IPS DF 19.7 (cell line): ENCODE data around the gene ZNG1A.
"Not testable (repeated sequence)": the region's sequence is repeated elsewhere in the genome, so short reads cannot be mapped to it uniquely, and the experiment has no call there.

Source experiments
- DNase-seq: peaks from one replicate; pipeline ENCODE4 v3.0.0-alpha.2; 2013; ENCODE audit warnings: low read depth, low spot score

The ZNG1A gene

GRCh38 chr9:178140-178825 is 573 bp downstream of the ZNG1A start:
- not testable (repeated sequence) for DNase-seq

DNA sequence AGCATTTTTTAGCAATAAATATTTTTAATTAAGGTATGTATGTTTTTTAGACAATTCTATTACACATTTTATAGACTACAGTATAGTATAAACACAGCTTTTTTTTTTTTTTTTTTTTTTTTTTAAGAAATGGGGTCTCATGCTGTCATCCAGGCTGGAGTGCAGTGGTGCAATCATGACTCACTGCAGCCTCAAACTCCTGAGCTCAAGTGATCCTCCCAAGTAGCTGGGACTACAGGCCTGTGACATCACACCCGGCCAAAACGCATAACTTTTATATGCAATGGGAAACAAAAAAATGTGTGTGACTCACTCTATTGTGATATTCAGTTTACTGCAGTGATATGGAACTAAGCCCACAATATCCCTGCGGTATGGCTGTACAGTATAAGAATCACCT is 9.1 kb downstream of the ZNG1A start:
- not testable (repeated sequence) for DNase-seq

DNA sequence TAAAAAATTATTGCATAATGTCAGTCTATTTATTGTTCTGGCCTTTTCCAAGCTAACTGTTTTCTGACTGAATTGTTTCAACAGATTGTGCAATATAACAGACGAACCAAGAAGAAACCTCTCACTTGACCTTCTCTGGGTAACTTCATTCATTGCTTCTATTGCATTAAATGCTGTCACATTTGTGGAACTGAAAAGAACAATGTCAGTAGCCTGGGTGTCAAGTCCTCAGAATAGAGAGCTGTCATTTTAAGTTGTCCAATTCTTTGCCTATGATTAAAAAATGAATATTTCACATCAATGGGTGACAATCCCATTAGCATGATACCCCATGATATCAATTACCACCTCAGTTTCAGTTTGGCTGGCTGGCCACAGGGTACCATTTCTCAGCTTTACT is 19.0 kb downstream of the ZNG1A start:
- not testable (repeated sequence) for DNase-seq

DNA sequence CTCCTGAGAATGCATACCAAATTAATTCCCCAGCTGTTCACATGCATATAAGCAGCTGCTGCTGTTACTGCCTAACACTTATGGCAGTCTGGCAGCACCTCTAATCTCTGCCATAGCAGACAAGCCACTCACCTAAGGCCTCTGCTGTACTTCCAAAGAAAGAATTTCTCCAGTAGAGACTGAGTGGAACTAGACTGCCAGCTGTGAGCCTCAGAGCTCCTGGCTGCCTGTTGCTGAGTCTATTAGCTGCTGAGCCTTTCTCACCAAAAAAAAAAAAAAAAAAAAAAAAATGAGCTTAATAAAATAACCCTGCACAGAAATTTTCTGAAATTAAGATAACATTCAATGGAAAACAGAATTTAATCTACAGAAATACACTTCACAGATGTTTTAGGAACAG is 27.7 kb downstream of the ZNG1A start:
- not testable (repeated sequence) for DNase-seq

DNA sequence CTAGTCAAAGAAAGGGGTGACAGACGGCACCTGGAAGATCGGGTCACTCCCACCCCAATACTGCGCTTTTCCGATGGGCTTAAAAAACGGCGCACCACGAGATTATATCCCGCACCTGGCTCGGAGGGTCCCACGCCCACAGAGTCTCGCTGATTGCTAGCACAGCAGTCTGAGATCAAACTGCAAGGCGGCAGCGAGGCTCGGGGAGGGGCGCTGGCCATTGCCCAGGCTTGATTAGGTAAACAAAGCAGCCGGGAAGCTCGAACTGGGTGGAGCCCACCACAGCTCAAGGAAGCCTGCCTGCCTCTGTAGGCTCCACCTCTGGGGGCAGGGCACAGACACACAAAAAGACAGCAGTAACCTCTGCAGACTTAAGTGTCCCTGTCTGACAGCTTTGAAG is 39.0 kb downstream of the ZNG1A start:
- DNase-seq = not testable (repeated sequence)

GRCh38 chr9:117995-118467 is 60.8 kb downstream of the ZNG1A start, which contains the start of gene FOXD4:
Gene FOXD4 (minus strand): TSS chr9:118417. CDS start chr9:118119, 298 bp downstream.
- not testable (repeated sequence) for DNase-seq

- not testable (repeated sequence) for DNase-seq
These were observed 61.5 kb downstream of the ZNG1A start for GRCh38 chr9:117144-117994.

- DNase-seq = not testable (repeated sequence)
These were observed 62.4 kb downstream of the ZNG1A start for GRCh38 chr9:116239-117077.

GRCh38 chr9:115118-115451 is 63.8 kb downstream of the ZNG1A start:
- not testable (repeated sequence) for DNase-seq

GRCh38 chr9:114267-115117 is 64.4 kb downstream of the ZNG1A start:
- DNase-seq = not testable (repeated sequence)

DNA sequence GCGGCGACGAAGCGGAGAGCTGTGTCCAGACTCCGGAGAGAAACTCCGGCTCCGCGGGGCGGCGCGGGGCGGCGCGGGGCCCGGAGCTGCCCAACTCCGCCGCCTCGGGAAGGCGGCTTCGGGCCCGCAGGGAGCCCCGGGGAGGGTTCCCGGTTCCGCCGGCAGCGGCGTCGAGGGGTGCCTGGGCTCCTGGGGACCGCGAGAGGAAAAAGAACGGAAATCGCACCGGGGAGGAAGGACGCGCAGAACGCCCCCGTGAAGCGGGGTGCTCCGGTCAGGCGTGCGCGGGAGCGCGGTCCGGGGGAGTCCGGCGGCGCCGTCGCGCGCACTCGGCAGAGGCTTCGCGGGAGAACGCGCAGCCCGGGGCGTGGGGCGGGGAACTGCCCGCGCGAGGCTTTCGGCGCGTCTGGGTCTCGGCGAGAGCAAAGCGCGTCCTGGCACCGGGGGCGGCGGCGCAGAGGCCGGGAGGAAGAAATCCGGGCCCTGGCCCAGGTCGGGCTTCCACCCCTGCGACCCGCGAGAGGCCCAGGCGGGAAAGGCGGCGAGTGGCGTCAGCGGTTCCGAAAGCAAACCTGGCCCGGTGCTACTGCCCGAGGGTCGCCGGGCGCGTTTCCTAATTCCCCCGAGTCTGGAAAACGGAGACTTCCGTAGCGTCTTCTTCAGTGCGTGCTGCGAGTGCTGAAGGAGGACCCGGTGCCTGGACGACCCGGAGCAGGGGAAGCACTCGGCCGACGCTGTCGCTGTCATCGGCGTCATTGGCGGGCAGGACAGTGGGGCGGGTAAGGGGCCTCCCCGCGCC is 65.2 kb downstream of the ZNG1A start:
- not testable (repeated sequence) for DNase-seq

DNA sequence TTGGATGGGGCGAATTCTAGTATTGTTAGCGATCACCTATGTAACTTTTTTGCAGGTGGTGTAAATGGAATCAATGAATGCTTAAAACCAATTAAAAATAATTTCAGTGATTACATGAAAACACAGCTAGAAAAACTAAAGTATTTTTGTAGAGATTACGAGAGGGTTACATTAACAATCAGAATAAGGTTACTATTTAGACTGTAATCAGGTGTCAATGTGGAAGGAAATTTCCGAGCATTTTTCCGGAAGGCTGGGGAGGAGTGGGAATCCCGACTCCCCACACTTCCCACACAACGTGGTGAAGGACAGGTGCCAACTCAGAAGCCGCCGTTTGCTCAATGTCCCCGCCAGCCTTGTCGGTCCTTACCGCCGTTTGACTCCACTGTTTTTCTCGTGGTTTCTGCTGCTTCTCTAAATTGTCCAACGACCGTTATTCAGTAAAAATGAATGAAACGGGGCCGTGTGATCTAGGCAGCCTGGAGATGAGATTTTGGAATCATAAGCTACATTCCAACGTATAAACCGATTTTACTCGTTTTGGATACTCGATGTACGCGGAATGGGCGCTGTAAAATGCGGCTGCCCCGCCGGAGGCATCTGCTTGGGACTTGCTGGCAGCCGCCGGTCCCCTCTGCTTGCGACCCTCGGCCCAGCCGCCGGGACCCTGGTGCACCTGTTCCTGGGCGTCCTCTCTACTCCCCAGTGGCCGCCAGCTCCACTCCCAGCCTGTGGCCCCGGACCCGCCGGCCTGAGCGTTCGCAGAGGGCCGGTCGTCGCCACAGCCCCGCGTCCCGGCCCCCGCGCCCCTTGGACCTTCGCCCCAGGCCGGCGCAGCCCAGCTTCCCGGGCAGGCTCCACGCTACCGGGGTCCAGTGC is 66.0 kb downstream of the ZNG1A start:
- DNase-seq = not testable (repeated sequence)

DNA sequence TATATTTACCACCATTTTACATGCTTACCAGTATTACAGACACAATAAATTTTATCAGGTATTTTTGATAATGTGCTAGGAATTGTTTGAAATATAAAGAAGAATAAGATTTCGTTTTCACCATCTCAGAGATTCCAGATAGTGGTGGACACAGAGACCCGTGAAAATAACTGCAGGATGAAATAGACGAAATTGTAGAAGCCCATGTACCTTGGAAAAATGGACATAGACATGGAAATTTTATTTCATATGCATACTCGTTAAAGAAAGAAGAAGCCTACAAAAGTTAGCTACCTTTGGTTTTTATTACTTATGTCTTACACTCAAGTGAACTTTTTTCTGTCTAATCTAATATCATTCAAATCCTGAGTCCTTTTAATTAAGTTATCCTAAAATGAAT is 68.2 kb downstream of the ZNG1A start:
- DNase-seq = not testable (repeated sequence)

DNA sequence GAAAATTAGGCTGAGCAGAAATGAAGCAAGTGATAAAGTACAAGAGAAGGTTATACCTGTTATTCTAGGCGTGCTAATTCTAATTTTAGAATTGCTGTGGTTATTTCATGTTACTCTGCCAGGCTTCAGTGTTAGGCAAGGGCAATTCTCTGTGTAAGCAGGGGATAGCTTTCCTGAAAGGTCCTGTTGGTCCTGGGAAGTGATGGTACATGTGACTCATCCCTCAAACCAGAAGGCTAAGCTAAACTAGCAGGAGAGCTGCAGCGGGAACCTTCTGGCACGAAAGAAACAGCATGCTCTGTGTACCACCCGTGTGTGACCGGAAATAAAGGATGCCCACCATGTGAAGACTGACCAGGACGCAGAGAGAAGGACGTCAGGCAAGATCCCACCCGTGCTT is 69.3 kb downstream of the ZNG1A start:
- not testable (repeated sequence) for DNase-seq

- DNase-seq = not testable (repeated sequence)
These were observed 69.9 kb downstream of the ZNG1A start for GRCh38 chr9:108742-109495.

DNA sequence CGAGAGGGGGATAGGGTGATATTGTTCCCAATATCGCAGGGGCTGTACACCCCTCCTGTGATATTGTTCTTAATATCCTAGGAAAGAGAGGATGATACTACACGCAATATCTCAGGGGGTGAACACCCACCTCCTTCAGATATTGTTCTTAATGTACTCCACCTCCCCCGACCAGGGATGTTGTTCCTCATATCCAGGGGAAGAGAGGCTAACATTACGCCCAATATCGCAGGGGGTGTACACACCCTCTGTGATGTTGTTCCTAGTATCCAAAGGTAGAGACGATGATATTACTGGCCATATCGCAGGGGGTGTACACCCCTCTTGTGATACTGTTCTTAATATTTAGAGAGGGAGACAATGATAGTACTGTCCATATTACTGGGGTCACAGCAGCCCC is 72.9 kb downstream of the ZNG1A start:
- DNase-seq = not testable (repeated sequence)

DNA sequence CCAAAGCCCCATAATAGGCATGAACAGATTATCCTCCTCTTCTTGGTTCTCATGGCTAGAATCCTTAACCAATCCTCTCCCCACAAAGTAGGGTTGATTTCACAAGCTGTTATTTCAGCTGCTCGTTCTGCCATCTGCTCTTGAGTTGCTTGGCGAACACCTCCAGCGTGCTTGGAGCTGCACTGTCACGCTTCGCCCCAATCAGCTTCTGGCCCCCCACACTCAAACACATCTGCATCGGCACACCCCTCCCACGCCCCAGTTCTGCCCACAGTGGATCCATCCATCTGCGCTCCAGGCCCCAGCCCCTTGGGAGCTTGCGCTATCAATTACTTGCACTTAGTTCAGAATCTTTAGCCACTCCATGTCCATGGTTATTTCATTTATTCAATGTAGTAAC is 78.4 kb downstream of the ZNG1A start:
- DNase-seq = not testable (repeated sequence)

GRCh38 chr9:99867-100266 is 79.0 kb downstream of the ZNG1A start:
- DNase-seq = not testable (repeated sequence)
